ENCODE measurements around the gene CHCHD4.
"Not testable (repeated sequence)": the region's sequence is repeated elsewhere in the genome, so short reads cannot be mapped to it uniquely, and the experiment has no call there.

CHCHD4 gene

GRCh38 chr3:14096742-14097141 is 27.9 kb downstream of the CHCHD4 start:
- H3K4me1 Mint-ChIP-seq (ENCODE audit: low read depth), result no peaks in the 10 kb centered on the region
- H3K36me3 Mint-ChIP-seq, result no peaks in the 10 kb centered on the region
- H3K27me3 Mint-ChIP-seq, result peaks cover 21% of the 10 kb centered on the region
- H3K4me3 Mint-ChIP-seq, result no peak overlapping the region
- H3K9me3 Mint-ChIP-seq (ENCODE audit: low read depth), result peaks cover 7% of the 10 kb centered on the region
- no peak overlapping the region for H3K27ac Mint-ChIP-seq

GRCh38 chr3:14093831-14094230 is 30.8 kb downstream of the CHCHD4 start:
- Mint-ChIP-seq H3K4me1 (ENCODE audit: low read depth) (no peaks in the 10 kb centered on the region), H3K4me3 (no peak overlapping the region), H3K9me3 (ENCODE audit: low read depth) (peaks cover 7% of the 10 kb centered on the region), H3K27ac (no peak overlapping the region), H3K36me3 (no peaks in the 10 kb centered on the region), H3K27me3 (peaks cover 26% of the 10 kb centered on the region)

DNA sequence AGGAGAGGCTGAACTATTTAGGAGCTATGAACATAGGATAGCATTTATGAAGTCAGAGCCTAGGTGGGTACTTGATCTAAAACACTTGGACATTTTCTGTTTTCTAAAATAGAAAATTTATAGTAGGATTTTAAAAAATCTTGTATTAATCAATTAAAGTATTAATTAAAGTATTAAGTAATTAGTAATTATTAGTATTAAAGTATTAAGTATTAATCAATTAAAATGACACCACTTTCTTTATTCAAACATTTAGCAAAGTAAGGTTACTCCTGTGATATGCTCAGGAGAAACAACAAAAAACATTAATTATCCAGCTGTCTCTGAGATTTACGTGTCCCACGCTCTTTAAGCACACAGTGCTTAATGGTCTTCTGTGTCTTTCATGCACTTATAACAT is 32.2 kb downstream of the CHCHD4 start:
- H3K36me3 Mint-ChIP-seq, result no peaks in the 10 kb centered on the region
- H3K4me3 Mint-ChIP-seq, result no peak overlapping the region
- no peak overlapping the region for H3K27ac Mint-ChIP-seq
- peaks cover 22% of the 10 kb centered on the region for H3K27me3 Mint-ChIP-seq
- no peaks in the 10 kb centered on the region for H3K4me1 Mint-ChIP-seq (ENCODE audit: low read depth)
- peaks cover 13% of the 10 kb centered on the region for H3K9me3 Mint-ChIP-seq (ENCODE audit: low read depth)

DNA sequence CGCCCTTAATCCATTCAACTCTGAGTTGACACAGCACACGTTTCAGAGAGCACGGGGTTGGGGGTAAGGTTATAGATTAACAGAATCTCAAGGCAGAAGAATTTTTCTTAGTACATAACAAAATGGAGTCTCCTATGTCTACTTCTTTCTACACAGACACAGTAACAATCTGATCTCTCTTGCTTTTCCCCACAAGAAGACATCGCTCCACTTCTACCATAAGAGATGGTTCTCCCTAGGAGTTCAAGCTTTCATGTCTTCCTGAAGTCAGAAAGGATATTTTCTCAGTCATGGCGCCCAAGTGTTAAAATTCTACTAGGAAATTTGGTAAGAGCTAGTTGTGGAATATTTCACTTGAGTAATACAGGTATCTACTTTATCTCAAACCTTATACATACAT is 32.7 kb downstream of the CHCHD4 start:
- peaks cover 20% of the 10 kb centered on the region for H3K27me3 Mint-ChIP-seq
- H3K4me1 Mint-ChIP-seq (ENCODE audit: low read depth); H3K4me3 Mint-ChIP-seq; H3K27ac Mint-ChIP-seq; H3K36me3 Mint-ChIP-seq: not testable (repeated sequence)
- H3K9me3 Mint-ChIP-seq (ENCODE audit: low read depth), result peaks cover 11% of the 10 kb centered on the region

- H3K4me3 Mint-ChIP-seq; H3K27ac Mint-ChIP-seq; H3K36me3 Mint-ChIP-seq; H3K4me1 Mint-ChIP-seq (ENCODE audit: low read depth): not testable (repeated sequence)
- Mint-ChIP-seq H3K27me3 (peaks cover 14% of the 10 kb centered on the region), H3K9me3 (ENCODE audit: low read depth) (peaks cover 11% of the 10 kb centered on the region)
Observed at GRCh38 chr3:14087461-14087860, 37.2 kb downstream of the CHCHD4 start.

DNA sequence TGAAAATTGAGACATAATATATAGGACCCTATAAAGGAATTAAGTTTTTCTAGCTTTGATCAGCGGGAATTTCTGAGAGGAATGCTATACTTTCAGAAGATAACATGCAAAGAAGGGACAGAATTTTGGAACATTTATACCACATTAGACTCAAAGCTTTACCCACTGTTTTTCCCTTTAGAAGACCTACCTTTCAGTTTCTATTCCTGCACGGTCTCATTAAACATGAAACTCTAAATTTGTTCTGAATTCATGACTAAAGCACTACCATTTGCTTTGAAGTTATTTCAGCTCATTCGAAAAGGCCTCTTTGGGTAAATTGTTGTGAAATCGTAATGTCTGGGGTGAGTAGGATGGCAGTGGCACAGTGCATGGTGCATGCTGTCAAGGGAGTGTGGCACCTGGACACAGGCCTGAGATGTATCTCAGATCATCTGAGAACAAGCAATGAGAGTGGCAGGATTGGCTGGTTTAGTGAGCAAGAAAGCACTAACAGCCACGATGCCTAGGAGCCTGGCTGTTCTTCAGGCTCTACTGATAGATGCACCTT is 42.5 kb downstream of the CHCHD4 start:
- Mint-ChIP-seq H3K27ac (no peak overlapping the region), H3K27me3 (peaks cover 3% of the 10 kb centered on the region), H3K9me3 (ENCODE audit: low read depth) (no peaks in the 10 kb centered on the region), H3K4me3 (no peak overlapping the region), H3K36me3 (peaks cover 8% of the 10 kb centered on the region), H3K4me1 (ENCODE audit: low read depth) (peaks cover 3% of the 10 kb centered on the region)

- Mint-ChIP-seq H3K27ac (no peak overlapping the region), H3K4me1 (ENCODE audit: low read depth) (peaks cover 2% of the 10 kb centered on the region), H3K36me3 (peaks cover 4% of the 10 kb centered on the region), H3K27me3 (peaks cover 5% of the 10 kb centered on the region), H3K4me3 (no peak overlapping the region), H3K9me3 (ENCODE audit: low read depth) (no peaks in the 10 kb centered on the region)
Observed at GRCh38 chr3:14077310-14077709, 47.4 kb downstream of the CHCHD4 start.

DNA sequence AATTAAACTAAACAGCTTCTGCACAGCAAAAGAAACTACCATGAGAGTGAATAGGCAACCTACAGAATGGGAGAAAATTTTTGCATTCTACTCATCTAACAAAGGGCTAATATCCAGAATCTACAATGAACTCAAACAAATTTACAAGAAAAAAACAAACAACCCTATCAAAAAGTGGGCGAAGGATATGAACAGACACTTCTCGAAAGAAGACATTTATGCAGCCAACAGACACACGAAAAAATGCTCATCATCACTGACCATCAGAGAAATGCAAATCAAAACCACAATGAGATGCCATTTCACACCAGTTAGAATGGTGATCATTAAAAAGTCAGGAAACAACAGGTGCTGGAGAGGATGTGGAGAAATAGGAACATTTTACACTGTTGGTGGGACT is 49.4 kb downstream of the CHCHD4 start:
- H3K4me3 Mint-ChIP-seq; H3K27me3 Mint-ChIP-seq; H3K27ac Mint-ChIP-seq; H3K9me3 Mint-ChIP-seq (ENCODE audit: low read depth); H3K36me3 Mint-ChIP-seq; H3K4me1 Mint-ChIP-seq (ENCODE audit: low read depth): not testable (repeated sequence)

DNA sequence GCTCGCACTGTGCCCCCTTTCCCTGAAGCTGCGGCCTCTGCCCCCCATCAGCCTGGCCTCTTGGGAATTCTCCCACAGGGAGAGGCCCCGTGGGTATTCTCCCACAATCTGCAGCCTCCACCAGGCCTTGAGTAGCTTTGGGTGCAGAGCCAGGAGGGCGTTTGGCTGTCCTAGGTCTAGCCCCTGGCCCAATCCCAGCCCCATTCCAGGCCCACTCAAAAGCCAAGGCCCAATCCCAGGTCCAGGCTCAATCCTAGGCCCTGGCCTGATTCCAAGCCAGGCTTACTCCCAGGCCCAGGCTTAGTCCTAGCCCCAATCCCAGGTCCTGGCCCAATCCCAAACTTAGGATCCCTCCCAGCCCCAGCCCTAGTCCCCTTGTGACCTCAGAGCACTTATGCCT is 59.8 kb downstream of the CHCHD4 start:
- Mint-ChIP-seq H3K27me3 (no peaks in the 10 kb centered on the region), H3K9me3 (ENCODE audit: low read depth) (no peaks in the 10 kb centered on the region), H3K36me3 (no peaks in the 10 kb centered on the region), H3K4me1 (ENCODE audit: low read depth) (no peaks in the 10 kb centered on the region), H3K27ac (no peak overlapping the region), H3K4me3 (no peak overlapping the region)

DNA sequence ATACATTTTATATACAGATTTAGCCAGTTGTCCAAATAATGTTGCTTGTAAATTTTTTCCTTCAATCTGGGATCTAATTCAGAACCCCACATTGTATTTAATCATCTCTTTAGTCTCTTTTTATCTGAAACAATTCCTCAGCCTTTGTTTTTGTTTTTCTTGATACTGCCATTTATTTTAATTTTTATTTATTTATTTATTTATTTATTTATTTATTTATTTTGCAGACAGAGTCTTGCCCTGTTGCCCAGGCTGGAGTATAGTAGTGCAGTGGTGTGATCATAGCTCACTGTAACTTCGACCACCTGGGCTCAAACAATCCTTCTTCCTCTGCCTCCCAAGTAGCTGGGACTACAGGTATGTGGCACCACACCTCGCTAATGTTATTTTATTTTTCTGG is 61.5 kb downstream of the CHCHD4 start:
- H3K4me3 Mint-ChIP-seq, result no peak overlapping the region
- H3K36me3 Mint-ChIP-seq, result no peaks in the 10 kb centered on the region
- no peak overlapping the region for H3K27ac Mint-ChIP-seq
- peaks cover 1% of the 10 kb centered on the region for H3K27me3 Mint-ChIP-seq
- no peaks in the 10 kb centered on the region for H3K9me3 Mint-ChIP-seq (ENCODE audit: low read depth)
- H3K4me1 Mint-ChIP-seq (ENCODE audit: low read depth), result no peaks in the 10 kb centered on the region
